ENCODE measurements around the gene NOL7. TPM values are rescaled to one million over a fixed set of nuclear protein-coding genes. Genes with fewer than 3 reads are reported as not detected.

The NOL7 gene
- total and polyA plus RNA-seq, 2 of the 8 experiments (the other 6 are each of a cell fraction or from before 2014, with no cell fraction given), result 16.4 to 70.4 TPM

GRCh38 chr6:13638014-13638413 is 22.9 kb downstream of the NOL7 start:
- H2AK5ac ChIP-seq (ENCODE audit: low read depth, low read length), result no peak overlapping the region
- no peak overlapping the region for H4K91ac ChIP-seq (replicated peaks; ENCODE audit: insufficient read length, low read length)
- H3K27ac ChIP-seq (ENCODE audit: low read depth, low read length), result no peak overlapping the region
- H3K4ac ChIP-seq (replicated peaks; ENCODE audit: insufficient read length, low read depth, low read length), result no peak overlapping the region
- 86% methylated on average over 1 of the region's 1 CpG; no CpG with 5 or more reads in 1 of the 2 experiments for WGBS, 2 experiments (ENCODE audit: extremely low coverage in 1 of 2, insufficient coverage in 1 of 2, insufficient read length in 1 of 2, insufficient replicate concordance in 2 of 2, low coverage in 1 of 2, low lambda C conversion rate in 2 of 2, missing lambda C conversion rate in 1 of 2)
- TF ChIP-seq HDAC2 (IDR thresholded peaks at IDR 0.05; ENCODE audit: borderline replicate concordance in 1 of 2, low read depth in 2 of 2, low read length in 2 of 2), result no peak
- no peak for TF ChIP-seq TCF12 (IDR thresholded peaks at IDR 0.05; ENCODE audit: low read depth, low read length)
- TF ChIP-seq KDM4A (IDR thresholded peaks at IDR 0.05; ENCODE audit: low read depth, low read length, severe bottlenecking), result no peak
- no peak for TF ChIP-seq CHD2 (IDR thresholded peaks at IDR 0.05; ENCODE audit: low read length)
- TF ChIP-seq SP2 (IDR thresholded peaks at IDR 0.05; ENCODE audit: low read length), result no peak
- TF ChIP-seq GABPA (IDR thresholded peaks at IDR 0.05; ENCODE audit: borderline replicate concordance, insufficient read depth, low read length), result no peak
- no peak for TF ChIP-seq BACH1 (IDR thresholded peaks at IDR 0.05; ENCODE audit: low read length)
- no peak for TF ChIP-seq CHD1 (IDR thresholded peaks at IDR 0.05; ENCODE audit: low read depth, low read length)
- no peak for TF ChIP-seq PHF8 (conservative IDR thresholded peaks at IDR 0.05; ENCODE audit: low read depth, low read length)
- no peak for TF ChIP-seq BRCA1 (IDR thresholded peaks at IDR 0.05; ENCODE audit: low read depth, low read length)
- no peak overlapping the region for H2BK12ac ChIP-seq (ENCODE audit: low read depth, low read length)
- no peak overlapping the region for H3K23ac ChIP-seq (ENCODE audit: insufficient read length)
- H3K36me3 ChIP-seq (ENCODE audit: control insufficient read depth in 2 of 4, insufficient read depth in 4 of 4, low read length in 3 of 4), result peaks cover 0 to 20% (median 2%) of the 10 kb centered on the region in 4 experiments; a peak in 3 of 8 replicates
- H3K79me1 ChIP-seq (ENCODE audit: low read depth, low read length), result no peaks in the 10 kb centered on the region
- no peak overlapping the region for H4K5ac ChIP-seq (ENCODE audit: insufficient read length, low read depth, low read length)
- H2BK5ac ChIP-seq (ENCODE audit: low read depth, low read length), result no peak overlapping the region
- H2BK15ac ChIP-seq (ENCODE audit: low read length), result no peak overlapping the region
- FAIRE-seq (no peak), DNase-seq (ENCODE audit: low read depth in 1 of 2, low spot score in 2 of 2) (no peak)
- H2BK20ac ChIP-seq (ENCODE audit: low read length), result no peak overlapping the region
- no peak overlapping the region for H3K56ac ChIP-seq (replicated peaks; ENCODE audit: insufficient read length, low read depth, low read length)
- no peak overlapping the region for H2AFZ ChIP-seq (ENCODE audit: low read length)
- H3K9me3 ChIP-seq (ENCODE audit: insufficient read depth in 2 of 2, low read depth in 1 of 2, low read length in 1 of 2), result no peaks in the 10 kb centered on the region
- ChIA-PET POLR2A (ENCODE audit: partially characterized antibody) (interaction anchor here (1.3 kb wide), 1 partner anchor 23 kb away, joined by 4 read pairs; the partner anchor contains the start of gene NOL7), CTCF (ENCODE audit: partially characterized antibody) (interaction anchor here (1.3 kb wide), 1 partner anchor 13 kb away, joined by 5 read pairs; no protein-coding TSS in a partner anchor)
- no peaks in the 10 kb centered on the region for H3K23me2 ChIP-seq (ENCODE audit: low read depth, low read length)
- no peaks in the 10 kb centered on the region for H4K20me1 ChIP-seq (replicated peaks in 1 of 2; ENCODE audit: control insufficient read depth in 1 of 2, insufficient read depth in 2 of 2, low read length in 2 of 2)
- no peak overlapping the region for H3K4me3 ChIP-seq (ENCODE audit: extremely low read depth in 1 of 4, insufficient read depth in 2 of 4, low read depth in 3 of 4, low read length in 4 of 4)
- H4K8ac ChIP-seq (ENCODE audit: extremely low read depth, insufficient read depth, low read length), result no peak overlapping the region
- H3K18ac ChIP-seq (ENCODE audit: extremely low read depth, low read length), result no peak overlapping the region
- no peaks in the 10 kb centered on the region for H3K27me3 ChIP-seq (replicated peaks in 1 of 4; ENCODE audit: control insufficient read depth in 3 of 4, extremely low read depth in 1 of 4, insufficient read depth in 3 of 4, low read length in 3 of 4)
- H2BK120ac ChIP-seq (replicated peaks; ENCODE audit: low read depth, low read length), result no peak overlapping the region
- H3K4me2 ChIP-seq (ENCODE audit: insufficient read depth in 1 of 2, low read depth in 2 of 2, low read length in 2 of 2), result no peak overlapping the region
- H3K14ac ChIP-seq (ENCODE audit: insufficient read length), result no peak overlapping the region
- peaks cover 0 to 12% (median 2%) of the 10 kb centered on the region in 4 experiments; a peak in 2 of 7 replicates for H3K4me1 ChIP-seq (replicated peaks in 1 of 4; ENCODE audit: control insufficient read depth in 3 of 4, insufficient read depth in 4 of 4, low read length in 3 of 4)
- H3K9ac ChIP-seq (replicated peaks in 1 of 4; ENCODE audit: extremely low read depth in 1 of 4, low read depth in 3 of 4, low read length in 3 of 4), result no peak overlapping the region
- H3K79me2 ChIP-seq (ENCODE audit: control insufficient read depth in 1 of 2, insufficient read depth in 2 of 2, low read length in 2 of 2), result no peaks in the 10 kb centered on the region
